ENCODE measurements around the gene FBXO17.

- TF ChIP-seq POLR2A (IDR thresholded peaks at IDR 0.05), result no peak
- TF ChIP-seq CTCF (IDR thresholded peaks at IDR 0.05), result no peak
- no peak for TF ChIP-seq EP300 (IDR thresholded peaks at IDR 0.05)
These were observed 53.1 kb downstream of the FBXO17 start for GRCh38 chr19:38922482-38922881.
